Right atrium auricular region (tissue), 2 donors: ENCODE measurements around the gene PDE6B. TPM values are rescaled to one million over a fixed set of nuclear protein-coding genes. Genes with fewer than 3 reads are reported as not detected.
"Not testable (repeated sequence)": the region's sequence is repeated elsewhere in the genome, so short reads cannot be mapped to it uniquely, and the experiment has no call there.

ENCODE experiments used
- DNase-seq: peaks from one replicate; pipeline ENCODE4 v3.0.0-alpha.2; 2019; ENCODE audit warnings: low spot score
- H3K27ac ChIP-seq, 2 donors: fragments of 200-600 bp; sonication (generic); 1 replicate in 1 of 2; 2 replicates in 1 of 2; pipeline ENCODE4 v1.5.1; 2016 to 2019
- H3K27me3 ChIP-seq, 2 donors: fragments of 200-600 bp; sonication (generic); one replicate each; pipeline versions ENCODE4 v1.5.1 to v1.6.0; 2017 to 2019
- H3K36me3 ChIP-seq: fragments of 200-600 bp; sonication (generic); one replicate; pipeline ENCODE4 v1.5.1; 2016
- H3K4me1 ChIP-seq, 2 donors: fragments of 200-600 bp; sonication (generic); one replicate each; pipeline versions ENCODE4 v1.5.1 to v1.6.0; 2017 to 2019
- H3K4me3 ChIP-seq, 2 donors: fragments of 200-600 bp; sonication (generic); 1 replicate in 1 of 2; 2 replicates in 1 of 2; pipeline ENCODE4 v1.5.1; 2017 to 2019; ENCODE audit warnings: mild to moderate bottlenecking in 1 of 2, moderate library complexity in 1 of 2
- H3K9me3 ChIP-seq, 2 donors: fragments of 200-600 bp; sonication (generic); one replicate each; pipeline ENCODE4 v1.5.1; 2019
- CTCF ChIP-seq, 2 donors: fragments of 200-600 bp; sonication (generic); IDR thresholded peaks; one replicate each; pipeline ENCODE4 v1.5.1; 2019; ENCODE audit warnings: antibody characterized with exemption in 2 of 2
- total RNA-seq, 2 donors: library from RNA; depleted of rRNA; stranded (reverse); fragments of >200 nt; gene quantifications; one replicate each; pipeline ENCODE4 v1.1.0, GENCODE V29; 2016

PDE6B gene
- total RNA-seq, 2 donors from 2014 or later = 2.3 to 4.6 TPM

GRCh38 chr4:632196-632790 lies 6.9 kb downstream of the PDE6B start:
- H3K27ac ChIP-seq = no peak overlapping the region
- H3K36me3 ChIP-seq = no peaks in the 10 kb centered on the region
- no peaks in the 10 kb centered on the region for H3K27me3 ChIP-seq
- H3K4me1 ChIP-seq = no peaks in the 10 kb centered on the region
- H3K4me3 ChIP-seq = no peak overlapping the region
- no peaks in the 10 kb centered on the region for H3K9me3 ChIP-seq
- TF ChIP-seq CTCF (IDR thresholded peaks at IDR 0.05) = no peak
- DNase-seq = no peak

- no peak overlapping the region for H3K4me3 ChIP-seq
- no peaks in the 10 kb centered on the region for H3K36me3 ChIP-seq
- H3K27me3 ChIP-seq = no peaks in the 10 kb centered on the region
- no peaks in the 10 kb centered on the region for H3K4me1 ChIP-seq
- no peak for TF ChIP-seq CTCF (IDR thresholded peaks at IDR 0.05)
- no peaks in the 10 kb centered on the region for H3K9me3 ChIP-seq
- no peak overlapping the region for H3K27ac ChIP-seq
- no peak for DNase-seq
Observed at GRCh38 chr4:632926-633325, 7.6 kb downstream of the PDE6B start.

- Histone ChIP-seq H3K4me1 (no peaks in the 10 kb centered on the region), H3K27me3 (no peaks in the 10 kb centered on the region), H3K36me3 (no peaks in the 10 kb centered on the region), H3K9me3 (no peaks in the 10 kb centered on the region), H3K27ac (no peak overlapping the region), H3K4me3 (no peak overlapping the region)
- DNase-seq = no peak
- TF ChIP-seq CTCF (IDR thresholded peaks at IDR 0.05) = no peak
Observed at GRCh38 chr4:633406-633805, 8.0 kb downstream of the PDE6B start.

GRCh38 chr4:633976-634598 lies 8.7 kb downstream of the PDE6B start:
- no peaks in the 10 kb centered on the region for H3K9me3 ChIP-seq
- no peak overlapping the region for H3K27ac ChIP-seq
- DNase-seq = no peak
- no peaks in the 10 kb centered on the region for H3K4me1 ChIP-seq
- no peaks in the 10 kb centered on the region for H3K27me3 ChIP-seq
- H3K36me3 ChIP-seq = no peaks in the 10 kb centered on the region
- H3K4me3 ChIP-seq = no peak overlapping the region
- no peak for TF ChIP-seq CTCF (IDR thresholded peaks at IDR 0.05)

GRCh38 chr4:634599-634985 lies 9.2 kb downstream of the PDE6B start:
- Histone ChIP-seq H3K36me3 (no peaks in the 10 kb centered on the region), H3K4me1 (no peaks in the 10 kb centered on the region), H3K4me3 (no peak overlapping the region), H3K27me3 (no peaks in the 10 kb centered on the region), H3K27ac (no peak overlapping the region), H3K9me3 (no peaks in the 10 kb centered on the region)
- no peak for TF ChIP-seq CTCF (IDR thresholded peaks at IDR 0.05)
- no peak for DNase-seq

GRCh38 chr4:635066-635835 lies 9.9 kb downstream of the PDE6B start:
- not testable (repeated sequence) for H3K27ac ChIP-seq

More at GRCh38 chr4:635066-635835, 9.9 kb downstream of the PDE6B start:
- H3K36me3 ChIP-seq, DNase-seq, H3K4me3 ChIP-seq, H3K27me3 ChIP-seq, H3K4me1 ChIP-seq, H3K9me3 ChIP-seq: not testable (repeated sequence)
